Panc1 (cell line): Measurements from ENCODE around the gene RUNX1.

ENCODE experiments used
- SIN3A ChIP-seq: IDR thresholded peaks from 2 replicates; pipeline ENCODE4 v1.6.1; 2012; ENCODE audit warnings: low read depth, mild to moderate bottlenecking, low read length, moderate library complexity, borderline replicate concordance; ENCODE audit not compliant: insufficient read depth
- TF ChIP-seq, protein P1 (sequence below): fragments of 450-650 bp; IDR thresholded peaks from 2 replicates; pipeline ENCODE4 v1.5.1; 2017; ENCODE audit warnings: mild to moderate bottlenecking

GRCh38 chr21:34967509-34968289 is 81.4 kb downstream of the RUNX1 start:
- TF ChIP-seq, protein P1, sequence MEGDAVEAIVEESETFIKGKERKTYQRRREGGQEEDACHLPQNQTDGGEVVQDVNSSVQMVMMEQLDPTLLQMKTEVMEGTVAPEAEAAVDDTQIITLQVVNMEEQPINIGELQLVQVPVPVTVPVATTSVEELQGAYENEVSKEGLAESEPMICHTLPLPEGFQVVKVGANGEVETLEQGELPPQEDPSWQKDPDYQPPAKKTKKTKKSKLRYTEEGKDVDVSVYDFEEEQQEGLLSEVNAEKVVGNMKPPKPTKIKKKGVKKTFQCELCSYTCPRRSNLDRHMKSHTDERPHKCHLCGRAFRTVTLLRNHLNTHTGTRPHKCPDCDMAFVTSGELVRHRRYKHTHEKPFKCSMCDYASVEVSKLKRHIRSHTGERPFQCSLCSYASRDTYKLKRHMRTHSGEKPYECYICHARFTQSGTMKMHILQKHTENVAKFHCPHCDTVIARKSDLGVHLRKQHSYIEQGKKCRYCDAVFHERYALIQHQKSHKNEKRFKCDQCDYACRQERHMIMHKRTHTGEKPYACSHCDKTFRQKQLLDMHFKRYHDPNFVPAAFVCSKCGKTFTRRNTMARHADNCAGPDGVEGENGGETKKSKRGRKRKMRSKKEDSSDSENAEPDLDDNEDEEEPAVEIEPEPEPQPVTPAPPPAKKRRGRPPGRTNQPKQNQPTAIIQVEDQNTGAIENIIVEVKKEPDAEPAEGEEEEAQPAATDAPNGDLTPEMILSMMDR = no peak
- TF ChIP-seq SIN3A = no peak
